GM11168 (cell line): Measurements from ENCODE around the gene GALNT2.

ENCODE experiments used
- in situ Hi-C: fragments of 300-500 bp; cut with MboI; formaldehyde crosslinking; loops from one replicate; pipeline ENCODE4 v1.12.0; 2022; ENCODE audit warnings: low sequenced_read_pairs; ENCODE audit not compliant: unreplicated experiment

The GALNT2 gene

DNA sequence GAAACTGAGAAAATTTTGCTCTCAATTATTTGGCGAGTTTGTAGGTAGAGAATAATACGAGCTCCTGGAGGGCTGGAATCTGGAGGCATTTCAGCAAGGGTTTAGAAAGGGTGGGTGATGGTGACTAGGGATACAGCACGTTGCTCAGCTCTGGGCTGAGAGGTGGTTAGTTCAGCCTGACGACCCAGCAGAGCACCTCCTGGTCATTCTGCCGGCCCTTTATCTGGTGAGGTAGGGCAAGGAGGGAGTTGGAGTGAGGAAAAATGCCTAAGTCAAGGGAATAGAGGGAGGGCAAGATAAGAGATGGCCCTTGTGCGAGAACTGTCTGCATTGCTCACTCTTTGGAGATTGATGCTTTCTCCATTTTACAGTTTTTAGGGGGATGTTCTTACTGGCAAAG is 19.1 kb downstream of the GALNT2 start:
- in situ Hi-C loops: no loop called here

DNA sequence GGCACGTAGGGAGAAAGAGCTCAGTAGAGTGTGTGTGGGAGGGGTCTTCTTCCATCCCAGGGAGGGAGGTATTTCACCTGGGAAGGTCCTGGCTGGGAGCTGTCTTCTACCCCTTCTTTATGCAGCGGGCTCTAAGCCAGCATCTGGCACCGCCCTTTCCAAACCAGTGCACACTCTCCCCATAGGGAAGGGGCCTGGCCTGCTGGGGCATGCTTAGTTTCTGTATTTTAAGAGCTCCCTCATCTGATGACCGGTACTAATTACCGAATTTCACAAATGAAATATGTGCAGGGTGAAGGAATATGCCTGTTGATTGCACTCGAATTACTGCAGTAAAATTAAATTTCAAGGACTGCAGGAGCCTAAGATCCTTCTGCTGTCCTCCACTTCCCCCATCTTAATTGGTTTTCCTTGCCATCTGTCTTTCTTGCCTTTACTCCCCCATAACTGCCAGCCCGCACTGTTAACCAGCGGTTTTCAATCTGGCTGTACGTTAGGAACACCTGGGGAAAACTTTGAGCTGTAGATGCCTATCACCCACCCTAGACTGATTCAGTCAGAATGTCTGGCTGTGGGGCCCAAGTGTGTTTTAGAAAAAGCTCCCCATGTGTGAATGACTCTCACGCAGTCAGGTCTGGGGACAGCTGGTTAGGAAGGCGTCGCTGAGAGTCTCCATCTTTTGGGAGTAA is 20.1 kb downstream of the GALNT2 start:
- in situ Hi-C loops: no loop called here

DNA sequence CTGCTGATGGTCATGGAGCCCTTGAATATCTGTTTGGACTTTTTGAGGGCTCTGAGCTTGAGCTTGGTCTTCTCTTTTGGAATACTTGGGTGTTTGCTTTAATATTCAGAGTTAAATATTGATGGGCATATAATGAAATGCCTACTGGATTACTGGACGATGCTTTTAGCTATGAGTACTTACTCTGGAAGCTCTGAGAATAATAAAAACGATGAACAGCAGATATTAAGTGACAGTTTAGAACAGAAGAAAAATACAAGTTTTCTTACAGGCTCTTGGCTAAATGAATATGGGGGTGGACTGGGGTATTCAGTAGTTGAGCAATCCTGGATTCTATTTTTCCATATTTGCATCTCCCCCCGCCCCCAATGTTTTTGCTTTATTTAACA is 20.7 kb downstream of the GALNT2 start:
- in situ Hi-C loops: no loop called here

DNA sequence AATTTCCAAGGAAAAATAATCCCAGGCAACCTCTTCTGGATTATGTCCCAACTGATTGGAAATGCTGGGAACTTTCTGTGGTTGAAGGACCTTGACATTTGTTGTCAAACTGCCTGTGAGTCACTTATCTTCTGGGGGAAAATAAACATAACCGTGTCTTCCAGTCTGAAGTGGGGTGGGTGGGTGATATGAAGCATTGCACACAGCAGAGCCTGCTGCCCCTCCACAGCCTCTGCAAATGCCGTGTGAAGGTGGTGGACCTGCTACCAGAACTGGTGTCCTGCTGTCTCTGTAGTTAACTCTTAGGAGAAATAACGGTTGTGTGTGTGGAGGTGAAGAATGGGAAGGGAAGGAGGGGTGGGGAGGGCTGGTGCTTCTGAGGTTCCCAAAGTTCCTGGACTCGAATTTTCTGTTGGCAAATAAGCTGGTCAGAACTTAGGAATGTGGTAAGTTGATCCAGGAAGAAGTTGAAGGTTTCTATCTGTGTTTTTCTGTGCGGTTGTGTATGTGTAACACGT is 23.2 kb downstream of the GALNT2 start:
- in situ Hi-C loops: no loop called here

DNA sequence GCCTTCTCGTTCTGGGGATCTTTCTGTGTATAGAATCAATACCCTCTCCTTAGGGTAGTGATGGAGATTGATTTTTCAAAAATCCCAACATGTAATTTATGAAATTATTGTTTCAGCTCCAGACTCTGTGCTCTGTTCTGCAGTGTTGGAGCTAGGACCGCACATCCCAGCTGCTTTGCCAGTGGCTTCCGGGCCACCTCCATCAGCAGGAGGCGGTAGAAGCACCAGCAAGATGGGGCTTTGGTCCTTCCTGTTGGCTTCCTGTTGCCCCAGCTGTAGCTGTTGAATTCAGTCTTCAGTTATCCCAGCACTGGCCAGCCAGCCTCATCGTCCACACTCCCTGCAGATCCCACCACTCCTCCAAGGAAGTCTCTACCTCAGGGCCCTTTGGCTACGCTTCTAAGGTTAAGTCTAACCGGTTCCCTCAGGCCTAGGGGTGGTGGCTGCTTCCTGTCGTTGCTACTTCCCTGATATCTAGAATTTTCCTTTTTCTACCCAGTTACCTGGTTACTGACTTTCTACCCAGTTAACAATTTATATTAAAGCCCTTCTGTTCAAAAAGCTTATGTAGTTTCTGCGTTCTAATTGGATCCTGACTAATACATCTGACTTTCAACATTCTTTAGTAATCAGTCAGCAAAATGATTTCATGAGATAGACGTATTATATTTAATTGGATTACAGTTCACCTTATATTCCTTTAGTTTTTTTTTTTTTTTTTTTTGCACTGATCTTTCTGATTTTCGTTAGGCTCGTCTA is 24.6 kb downstream of the GALNT2 start:
- in situ Hi-C loops: no loop called here

DNA sequence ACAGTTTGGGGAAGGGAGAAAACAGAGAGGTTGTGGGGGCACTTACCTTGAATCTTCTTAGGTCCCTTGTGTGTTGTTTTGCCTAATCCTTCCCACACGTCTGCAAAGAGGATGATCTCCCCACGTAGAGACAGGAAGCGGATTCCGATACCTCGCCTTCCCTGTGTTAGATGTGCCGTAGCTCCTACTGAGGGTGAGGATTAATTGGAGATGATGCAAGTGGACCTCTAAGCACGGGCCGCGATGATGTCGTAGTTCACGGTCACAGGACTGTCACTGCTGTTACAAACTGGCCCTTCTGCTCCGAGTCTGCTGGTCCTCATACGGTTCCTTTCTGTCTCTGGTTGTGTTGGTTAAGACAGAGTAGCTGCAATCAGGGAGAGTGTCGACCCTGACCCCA is 27.7 kb downstream of the GALNT2 start:
- in situ Hi-C loops: no loop called here

DNA sequence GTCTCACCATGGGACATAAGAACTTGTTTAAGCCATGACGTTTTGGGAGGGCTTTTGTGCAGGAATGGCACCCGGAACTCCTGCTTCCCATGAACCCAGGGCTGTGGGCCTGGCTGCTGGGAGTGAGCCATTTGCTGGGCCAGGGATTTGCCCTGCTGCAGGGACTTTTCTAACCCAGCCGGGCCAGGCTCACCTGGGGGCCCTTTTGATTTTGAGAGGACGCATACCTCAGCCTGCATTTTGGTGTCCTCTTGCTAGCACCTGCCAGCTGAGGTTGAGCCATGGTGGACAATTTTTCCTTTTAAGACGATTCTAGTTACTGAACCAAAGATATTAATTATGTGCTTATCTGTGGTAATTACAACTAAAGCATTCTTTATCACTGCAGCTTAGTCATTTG is 28.9 kb downstream of the GALNT2 start:
- in situ Hi-C loops: no loop called here

DNA sequence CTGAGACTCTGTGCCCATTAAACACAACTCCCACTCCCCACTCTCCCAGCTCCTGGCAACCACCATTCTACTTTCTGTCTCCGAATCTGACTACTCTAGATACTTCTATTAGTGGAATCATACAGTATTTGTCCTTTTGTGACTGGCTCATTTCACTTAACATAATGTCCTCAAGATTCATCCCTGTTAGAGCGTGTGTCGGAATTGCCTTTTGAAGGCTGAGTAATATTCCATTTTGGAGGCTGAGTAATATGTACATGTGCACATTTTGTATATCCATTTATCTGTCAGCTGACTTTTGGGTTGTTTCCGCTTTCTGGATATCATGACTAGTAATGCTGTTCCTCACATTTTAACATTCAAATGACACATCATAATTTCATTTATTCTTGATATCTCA is 30.3 kb downstream of the GALNT2 start:
- in situ Hi-C loops: no loop called here

DNA sequence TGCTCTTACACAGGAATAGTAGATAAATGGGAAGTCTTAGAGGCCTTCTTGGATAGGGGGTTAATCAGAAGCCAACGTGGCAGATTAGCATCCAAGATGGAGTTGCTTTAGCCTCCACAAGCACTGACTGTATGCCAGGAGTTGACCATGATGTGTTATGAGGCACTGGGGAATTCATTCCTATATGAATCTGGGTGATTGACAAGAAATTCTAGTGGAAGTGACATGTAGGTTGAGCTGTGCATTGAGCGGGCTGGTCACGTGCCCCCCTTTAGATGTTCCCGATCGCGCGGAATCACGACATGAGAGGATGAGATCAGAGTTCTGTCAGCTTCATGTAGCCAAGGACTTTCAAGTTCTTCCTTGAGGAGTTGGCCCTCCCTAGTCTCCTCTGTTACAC is 31.7 kb downstream of the GALNT2 start:
- in situ Hi-C loops: no loop called here

DNA sequence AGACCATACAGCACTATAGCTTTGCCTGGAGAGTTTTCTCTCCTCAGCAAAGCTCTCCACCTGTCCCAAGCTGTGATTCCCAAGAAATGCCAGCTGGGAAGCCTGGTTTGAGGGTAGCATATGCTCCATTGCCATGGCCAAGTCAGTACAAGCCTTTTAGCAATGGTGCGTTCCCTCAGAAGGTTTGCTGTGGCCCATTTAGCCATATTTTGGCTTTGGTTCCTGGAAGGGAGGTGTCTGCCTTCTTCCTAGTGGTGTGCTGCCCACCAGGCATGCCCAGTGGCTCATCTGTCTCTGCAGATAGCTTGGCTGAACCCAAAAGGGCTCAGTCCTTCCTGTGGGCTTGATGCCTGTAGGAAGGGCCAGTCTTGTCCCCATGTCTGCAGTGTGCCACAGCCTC is 32.4 kb downstream of the GALNT2 start:
- in situ Hi-C loops: no loop called here

DNA sequence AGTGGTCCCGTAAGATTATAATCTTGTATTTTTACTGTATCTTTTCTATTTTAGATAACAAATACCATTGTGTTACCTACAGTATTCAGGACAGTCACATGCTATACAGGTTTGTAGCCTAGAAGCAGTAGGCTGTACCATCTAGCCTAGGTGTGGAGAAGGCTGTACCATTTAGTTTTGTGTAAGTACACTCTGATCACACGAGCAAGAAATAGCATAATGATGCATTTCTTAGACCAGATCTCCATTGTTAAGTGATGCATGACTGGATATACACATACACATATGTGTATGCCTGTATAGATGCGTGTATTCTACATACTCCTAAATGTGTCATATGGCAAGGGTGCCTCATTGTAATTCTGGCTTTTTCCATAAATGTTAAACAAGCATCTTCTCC is 33.9 kb downstream of the GALNT2 start:
- in situ Hi-C loops: no loop called here

DNA sequence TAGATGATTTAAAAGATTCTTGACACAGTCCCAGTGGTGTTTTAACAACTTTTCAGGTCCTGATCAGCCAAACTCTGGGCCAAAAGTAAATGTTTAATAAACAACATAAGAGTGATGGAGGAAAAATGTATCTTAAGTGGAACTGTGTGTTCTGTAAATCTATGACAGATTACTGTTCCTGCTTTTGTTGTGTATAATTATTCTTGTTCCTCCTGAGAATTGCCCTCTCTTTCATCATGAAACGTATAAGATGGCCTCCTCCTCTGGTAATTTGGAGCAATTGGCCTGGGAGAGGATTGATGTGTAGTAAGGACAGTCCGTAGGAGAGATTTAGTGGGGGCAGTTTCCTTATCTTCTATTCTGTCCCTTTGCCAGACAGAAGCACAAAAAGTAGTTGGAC is 34.5 kb downstream of the GALNT2 start:
- in situ Hi-C loops: no loop called here

DNA sequence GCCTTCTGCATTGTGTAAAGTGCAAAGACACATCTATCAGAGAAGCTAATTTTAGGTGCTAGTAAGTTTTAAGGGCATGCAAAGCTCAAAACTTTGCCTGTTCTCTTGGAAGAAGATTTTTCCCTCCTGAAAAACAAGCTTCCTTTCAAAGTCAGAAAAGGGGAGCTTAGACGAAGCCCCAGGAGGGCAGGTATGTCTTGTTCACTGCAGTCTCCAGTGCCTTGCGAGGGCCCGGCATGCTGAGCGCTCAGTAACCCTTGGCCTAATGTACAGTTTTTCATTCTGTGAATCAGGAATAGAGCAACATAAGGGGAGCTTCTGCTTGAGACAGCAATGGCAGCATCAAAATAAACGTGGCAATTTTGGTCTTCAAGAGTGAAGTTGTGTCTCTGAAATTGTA is 35.0 kb downstream of the GALNT2 start:
- in situ Hi-C loops: no loop called here

DNA sequence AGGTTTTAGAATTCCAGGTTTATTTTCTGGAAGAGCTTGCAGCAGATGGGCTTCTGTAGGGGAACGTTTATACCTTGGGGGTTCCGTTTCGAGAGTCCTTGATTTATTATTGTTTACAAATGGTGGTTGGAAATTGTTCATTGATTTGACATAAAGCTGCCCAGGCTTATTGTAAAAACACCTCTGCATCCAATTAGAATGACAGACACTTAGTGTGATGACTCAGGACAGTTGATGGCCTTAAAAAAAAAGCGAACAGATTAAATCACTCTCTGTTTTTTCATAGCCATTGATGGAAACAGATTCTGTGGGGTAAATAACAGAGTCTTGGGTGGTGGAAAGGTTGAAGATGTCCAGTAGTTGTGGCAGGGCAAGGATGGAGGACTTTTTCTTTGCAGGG is 35.4 kb downstream of the GALNT2 start:
- in situ Hi-C loops: no loop called here

DNA sequence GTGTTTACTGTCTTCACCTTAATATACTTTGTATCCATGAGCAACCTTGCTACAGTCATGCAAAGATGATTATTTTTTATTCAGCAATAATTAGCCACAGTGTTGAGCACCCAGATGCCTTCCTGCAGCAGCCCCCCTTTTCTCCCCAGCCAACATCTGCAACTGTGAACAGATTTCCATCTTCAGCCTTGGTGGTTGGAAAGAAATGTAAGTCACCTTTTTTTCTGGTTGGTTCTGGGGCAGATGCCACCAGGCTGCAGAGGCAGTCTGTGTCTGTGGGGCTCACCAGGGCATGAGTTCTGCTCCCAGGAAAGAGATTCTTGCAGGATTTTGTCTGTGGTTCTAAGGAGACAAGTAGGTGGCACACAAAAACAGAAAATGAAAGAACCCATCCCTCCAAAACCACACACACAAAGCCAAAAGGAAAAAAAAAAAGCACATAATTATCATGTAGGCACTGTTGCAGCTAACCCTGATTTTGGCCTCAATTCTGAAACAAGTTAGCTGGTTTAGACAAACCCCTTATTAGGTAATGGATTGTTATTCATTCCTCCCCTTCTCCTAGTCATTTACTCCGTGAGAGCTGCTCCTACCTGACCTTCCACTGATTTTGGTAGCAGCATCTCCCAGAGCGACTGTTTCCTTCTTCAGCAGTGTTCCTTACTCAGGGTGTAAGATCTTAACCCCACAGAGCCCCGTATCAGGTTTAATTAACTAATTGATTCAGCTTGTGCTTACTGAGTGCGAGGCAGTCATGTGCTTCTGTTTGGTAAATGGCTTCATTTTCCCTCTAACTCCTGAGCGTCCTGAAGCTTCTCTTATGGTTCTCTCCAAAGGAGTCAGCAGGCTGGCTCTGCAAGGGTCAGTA is 36.5 kb downstream of the GALNT2 start:
- in situ Hi-C loops: no loop called here

DNA sequence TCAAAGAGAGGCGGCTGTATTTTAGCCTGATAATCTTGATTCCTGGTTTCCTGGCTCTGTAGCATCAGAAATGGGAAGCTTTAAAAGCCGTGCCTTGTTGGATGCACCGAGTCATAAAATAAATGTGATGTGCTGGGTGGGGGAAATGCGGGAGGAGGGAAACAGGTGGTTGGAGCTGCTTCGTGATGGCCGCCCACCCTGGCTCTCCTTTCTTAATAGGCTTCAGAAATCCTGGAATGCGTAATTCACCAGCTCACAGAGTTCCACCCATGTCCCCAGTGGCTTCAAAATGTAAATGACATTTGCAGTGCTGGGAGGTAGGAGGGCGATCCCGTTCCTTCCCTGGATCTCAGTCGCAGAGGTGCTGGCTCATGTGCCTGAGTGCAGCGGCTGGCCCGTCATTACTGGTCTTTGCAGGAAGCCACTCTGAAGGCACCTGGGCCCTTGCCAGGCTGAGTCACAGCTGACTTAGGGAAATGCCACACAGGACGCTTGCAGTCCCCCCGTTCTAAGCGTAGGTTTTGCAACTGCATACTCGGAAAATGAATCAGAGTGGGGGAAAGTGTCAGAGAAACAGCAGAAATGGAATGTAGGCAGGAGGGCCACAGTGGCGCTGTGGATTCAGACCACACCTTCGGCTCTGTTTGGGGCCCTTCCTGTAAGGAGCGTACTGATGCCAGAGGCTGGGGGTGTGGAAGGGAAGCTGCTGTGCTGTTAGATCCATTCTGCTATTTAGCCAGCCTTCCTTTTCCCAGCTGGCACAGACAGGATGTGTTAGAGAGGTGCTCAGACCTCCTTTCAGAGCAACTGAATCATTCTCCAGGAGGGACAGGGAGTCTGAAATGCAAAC is 37.6 kb downstream of the GALNT2 start:
- in situ Hi-C loops: loop anchor here (5.0 kb wide), 1 partner anchor 32 kb away; no protein-coding TSS in a partner anchor

DNA sequence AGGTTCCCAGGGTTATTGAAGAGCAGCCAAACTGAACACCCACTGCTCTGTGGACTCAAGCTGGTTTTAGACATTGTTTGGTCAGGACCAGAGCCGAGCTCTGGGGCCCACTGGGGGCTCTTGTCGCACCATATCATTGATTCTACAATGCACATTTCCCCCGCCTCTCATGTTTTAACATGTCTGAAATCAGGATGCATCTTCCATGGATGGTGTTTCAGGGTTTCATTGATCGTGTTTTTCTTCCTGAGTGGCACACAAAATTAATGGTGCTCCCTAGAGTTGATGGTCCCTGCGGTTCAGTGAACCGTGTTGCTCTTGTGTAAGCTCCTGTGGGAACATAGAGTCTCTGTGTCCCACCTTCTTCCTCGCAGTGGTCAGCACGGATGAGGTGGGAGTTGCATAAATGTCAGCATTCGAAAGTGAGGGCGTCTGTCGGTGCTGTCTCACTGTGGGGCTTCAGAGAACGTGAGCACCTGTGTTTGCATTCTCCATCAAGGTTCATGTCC is 38.3 kb downstream of the GALNT2 start:
- in situ Hi-C loops: loop anchor here (5.0 kb wide), 1 partner anchor 33 kb away; no protein-coding TSS in a partner anchor

DNA sequence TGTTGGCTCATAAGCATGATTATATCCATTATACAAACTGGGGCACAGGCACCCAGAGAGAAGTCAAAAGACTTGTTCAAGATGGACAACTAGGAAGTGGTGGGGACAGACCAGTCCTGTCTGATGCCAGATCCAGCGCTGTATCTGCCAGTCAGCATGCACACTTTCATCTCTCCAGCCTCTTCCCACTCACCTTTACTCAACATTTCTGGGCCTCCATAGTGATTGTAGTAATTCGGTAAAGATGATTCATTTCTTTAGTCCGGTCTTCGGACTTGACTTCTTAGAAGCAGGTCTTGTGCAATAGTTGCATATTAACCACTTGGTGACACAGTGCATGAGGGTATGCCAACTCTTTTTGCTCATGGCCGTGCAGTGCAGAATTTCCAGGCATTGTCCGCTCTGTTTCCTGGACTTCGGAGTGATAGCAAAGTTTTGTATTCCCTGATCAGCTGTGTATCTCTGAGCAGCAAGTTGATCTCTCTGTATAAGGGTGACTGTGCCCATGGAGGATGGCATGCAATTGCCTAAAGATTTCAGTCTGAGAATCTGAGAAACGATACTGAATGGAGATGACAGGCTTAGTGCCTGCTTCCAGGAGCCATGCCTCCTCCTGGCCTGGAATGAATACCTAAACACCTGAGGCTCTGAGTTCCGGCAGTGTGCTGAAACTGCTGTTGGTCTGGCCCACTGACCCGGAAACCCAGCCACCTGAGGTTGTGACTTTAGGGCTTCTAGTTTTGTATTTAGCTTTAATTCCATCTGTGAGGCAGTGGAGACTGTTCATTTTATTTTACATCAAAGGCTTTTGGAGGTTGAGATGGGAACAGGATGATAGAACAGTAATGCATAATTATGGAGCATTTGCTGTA is 39.0 kb downstream of the GALNT2 start:
- in situ Hi-C loops: loop anchor here (5.0 kb wide), 1 partner anchor 34 kb away; no protein-coding TSS in a partner anchor

DNA sequence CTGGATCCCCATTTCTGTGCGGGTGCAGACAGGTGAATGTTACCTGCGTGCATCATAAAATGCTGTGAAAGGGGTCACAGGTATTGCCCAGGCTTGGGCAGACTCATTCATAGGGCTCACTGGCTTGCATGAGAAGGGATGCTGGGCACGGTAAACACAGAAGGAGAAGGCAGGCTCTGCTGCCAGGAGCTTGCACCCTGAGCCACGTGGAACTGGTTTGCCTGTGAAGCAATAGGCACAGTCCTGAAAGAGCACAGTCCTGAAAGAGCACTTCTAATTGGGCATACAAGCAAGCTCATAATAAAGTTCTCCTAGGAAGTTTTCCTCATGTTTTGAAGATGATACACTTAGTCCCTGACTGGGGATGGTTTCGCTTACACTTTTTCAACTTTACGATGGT is 40.9 kb downstream of the GALNT2 start:
- in situ Hi-C loops: loop anchor here (5.0 kb wide), 1 partner anchor 36 kb away; no protein-coding TSS in a partner anchor
